ENCODE measurements around the gene RAB12. TPM values are rescaled to one million over a fixed set of nuclear protein-coding genes. Genes with fewer than 3 reads are reported as not detected.
A peak's percentile ranks its signal among the peaks of the same experiment; 100 is the strongest.

The RAB12 gene
- total RNA-seq, 1 donor from 2014 or later, result 49.4 TPM

DNA sequence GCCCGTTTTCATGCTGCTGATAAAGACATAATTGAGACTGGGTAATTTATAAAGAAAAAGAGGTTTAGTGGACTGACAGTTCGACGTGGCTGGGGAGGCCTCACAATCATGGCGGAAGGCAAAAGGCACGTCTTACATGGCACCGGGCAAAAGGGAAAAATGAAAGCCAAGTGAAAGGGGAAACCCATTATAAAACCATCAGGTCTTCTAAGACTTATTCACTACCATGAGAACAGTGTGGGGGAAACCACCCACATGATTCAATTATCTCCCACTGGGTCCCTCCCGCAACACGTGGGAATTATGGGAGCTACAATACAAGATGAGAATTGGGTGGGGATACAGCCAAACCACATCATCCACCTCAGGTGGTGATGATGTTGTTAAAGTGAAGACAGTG lies 3.3 kb upstream of the RAB12 start:
- Histone ChIP-seq H3K9me3 (ENCODE audit: insufficient read depth, low read depth, low read length) (no peaks in the 10 kb centered on the region), H3K79me2 (ENCODE audit: insufficient read depth, low read length) (peaks cover 14% of the 10 kb centered on the region), H3K4me3 (ENCODE audit: insufficient read depth, low read depth, low read length) (no peak overlapping the region), H3K27me3 (ENCODE audit: insufficient read depth, low read length) (peaks cover 8% of the 10 kb centered on the region), H4K20me1 (ENCODE audit: insufficient read depth, low read length) (peaks cover 12% of the 10 kb centered on the region), H2AFZ (ENCODE audit: low read depth, low read length) (no peak overlapping the region), H3K4me2 (ENCODE audit: low read length) (no peak overlapping the region), H3K4me1 (ENCODE audit: insufficient read depth, low read length) (peaks cover 10% of the 10 kb centered on the region), H3K36me3 (ENCODE audit: insufficient read depth, low read length) (no peaks in the 10 kb centered on the region), H3K27ac (ENCODE audit: low read depth, low read length) (no peak overlapping the region), H3K9ac (ENCODE audit: low read length) (no peak overlapping the region)
- DNase-seq (ENCODE audit: low read depth) (no peak), FAIRE-seq (no peak)
- Mint-ChIP-seq H3K4me1 (ENCODE audit: low read depth, unreplicated experiment) (peaks cover 5% of the 10 kb centered on the region), H3K27ac (ENCODE audit: unreplicated experiment) (no peak overlapping the region), H3K4me3 (ENCODE audit: unreplicated experiment) (no peak overlapping the region), H3K9me3 (ENCODE audit: unreplicated experiment) (no peaks in the 10 kb centered on the region), H3K36me3 (ENCODE audit: low read depth, unreplicated experiment) (peaks cover 2% of the 10 kb centered on the region), H3K27me3 (ENCODE audit: low read depth, unreplicated experiment) (peaks cover 5% of the 10 kb centered on the region)
- TF ChIP-seq, protein P1, sequence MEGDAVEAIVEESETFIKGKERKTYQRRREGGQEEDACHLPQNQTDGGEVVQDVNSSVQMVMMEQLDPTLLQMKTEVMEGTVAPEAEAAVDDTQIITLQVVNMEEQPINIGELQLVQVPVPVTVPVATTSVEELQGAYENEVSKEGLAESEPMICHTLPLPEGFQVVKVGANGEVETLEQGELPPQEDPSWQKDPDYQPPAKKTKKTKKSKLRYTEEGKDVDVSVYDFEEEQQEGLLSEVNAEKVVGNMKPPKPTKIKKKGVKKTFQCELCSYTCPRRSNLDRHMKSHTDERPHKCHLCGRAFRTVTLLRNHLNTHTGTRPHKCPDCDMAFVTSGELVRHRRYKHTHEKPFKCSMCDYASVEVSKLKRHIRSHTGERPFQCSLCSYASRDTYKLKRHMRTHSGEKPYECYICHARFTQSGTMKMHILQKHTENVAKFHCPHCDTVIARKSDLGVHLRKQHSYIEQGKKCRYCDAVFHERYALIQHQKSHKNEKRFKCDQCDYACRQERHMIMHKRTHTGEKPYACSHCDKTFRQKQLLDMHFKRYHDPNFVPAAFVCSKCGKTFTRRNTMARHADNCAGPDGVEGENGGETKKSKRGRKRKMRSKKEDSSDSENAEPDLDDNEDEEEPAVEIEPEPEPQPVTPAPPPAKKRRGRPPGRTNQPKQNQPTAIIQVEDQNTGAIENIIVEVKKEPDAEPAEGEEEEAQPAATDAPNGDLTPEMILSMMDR (IDR thresholded peaks at IDR 0.05; ENCODE audit: insufficient read depth, low read depth, low read length), result no peak
- no peak for TF ChIP-seq EZH2 (IDR thresholded peaks at IDR 0.05; ENCODE audit: insufficient read depth, low read length)

DNA sequence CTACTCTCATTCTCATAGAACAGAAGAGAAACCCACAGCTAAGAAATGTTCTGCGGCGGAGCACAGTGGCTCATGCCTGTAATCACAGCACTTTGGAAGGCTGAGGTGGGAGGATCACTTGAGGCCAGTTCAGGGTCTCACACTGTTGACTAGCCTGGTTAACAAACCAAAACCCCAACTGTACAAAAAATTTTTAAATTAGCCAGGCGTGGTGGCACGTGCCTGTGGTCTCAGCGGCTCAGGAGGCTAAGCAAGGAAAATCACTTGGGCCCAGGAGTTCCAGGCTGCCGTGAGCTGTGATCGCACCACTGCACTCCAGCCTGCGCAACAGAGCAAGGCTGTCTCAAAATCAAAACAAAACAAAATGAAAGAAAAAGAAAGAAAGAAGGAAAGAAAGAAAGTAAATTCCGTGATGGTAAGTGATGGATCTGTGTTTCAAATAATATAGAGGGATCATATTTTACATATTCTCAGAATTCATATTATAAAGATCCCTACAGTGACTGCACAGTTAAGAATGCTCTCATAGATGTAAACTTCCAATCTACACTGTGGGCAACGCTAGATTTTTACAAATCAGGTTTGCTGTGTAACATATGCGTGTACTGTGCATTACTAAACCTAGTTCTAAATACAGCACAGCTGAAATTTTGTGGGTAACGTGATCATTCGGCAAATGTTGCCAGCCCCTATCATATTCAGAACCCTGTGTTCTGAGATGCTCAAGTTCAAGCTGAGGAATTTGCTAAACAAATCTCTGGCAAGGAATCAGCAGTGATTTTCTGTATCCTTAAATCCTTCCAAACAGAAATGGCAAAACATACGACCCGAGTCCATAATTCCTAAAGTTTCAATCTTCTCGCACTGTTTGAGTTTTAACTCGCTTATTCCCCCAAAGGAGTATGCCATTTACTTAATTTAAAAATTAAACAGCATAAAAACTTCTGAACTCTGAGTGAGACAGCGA lies 1.2 kb upstream of the RAB12 start:
- peak overlapping the region; percentile 87 for H3K4me3 Mint-ChIP-seq (ENCODE audit: unreplicated experiment)
- Histone ChIP-seq H3K79me2 (ENCODE audit: insufficient read depth, low read length) (peaks cover 35% of the 10 kb centered on the region), H3K4me3 (ENCODE audit: insufficient read depth, low read depth, low read length) (peak overlapping the region; percentile 70), H3K27ac (ENCODE audit: low read depth, low read length) (no peak overlapping the region), H2AFZ (ENCODE audit: low read depth, low read length) (peak overlapping the region; percentile 92), H3K36me3 (ENCODE audit: insufficient read depth, low read length) (no peaks in the 10 kb centered on the region), H3K27me3 (ENCODE audit: insufficient read depth, low read length) (no peaks in the 10 kb centered on the region), H3K4me1 (ENCODE audit: insufficient read depth, low read length) (peaks cover 21% of the 10 kb centered on the region), H3K9me3 (ENCODE audit: insufficient read depth, low read depth, low read length) (no peaks in the 10 kb centered on the region), H3K9ac (ENCODE audit: low read length) (peak overlapping the region; percentile 84), H3K4me2 (ENCODE audit: low read length) (peak overlapping the region; percentile 99), H4K20me1 (ENCODE audit: insufficient read depth, low read length) (peaks cover 31% of the 10 kb centered on the region)
- H3K27ac Mint-ChIP-seq (ENCODE audit: unreplicated experiment), result peak overlapping the region; percentile 83
- H3K9me3 Mint-ChIP-seq (ENCODE audit: unreplicated experiment), result no peaks in the 10 kb centered on the region
- H3K27me3 Mint-ChIP-seq (ENCODE audit: low read depth, unreplicated experiment), result peaks cover 5% of the 10 kb centered on the region
- TF ChIP-seq, protein P1 (IDR thresholded peaks at IDR 0.05; ENCODE audit: insufficient read depth, low read depth, low read length), result no peak
- TF ChIP-seq EZH2 (IDR thresholded peaks at IDR 0.05; ENCODE audit: insufficient read depth, low read length), result no peak
- DNase-seq (ENCODE audit: low read depth), result no peak
- no peak for FAIRE-seq
- H3K4me1 Mint-ChIP-seq (ENCODE audit: low read depth, unreplicated experiment), result peaks cover 11% of the 10 kb centered on the region
- H3K36me3 Mint-ChIP-seq (ENCODE audit: low read depth, unreplicated experiment), result peaks cover 3% of the 10 kb centered on the region

All from astrocyte (in vitro differentiated cells and primary cell).